IPS-18c (cell line): ENCODE measurements around the gene STAC.

Experiments
- H3K4me3 ChIP-seq: 2 replicates; pipeline ENCODE4 v1.7.0; 2013; ENCODE audit warnings: low read depth, mild to moderate bottlenecking, low read length, moderate library complexity; ENCODE audit not compliant: insufficient read depth
- H3K9me3 ChIP-seq: one replicate; pipeline ENCODE4 v1.6.1; 2013; ENCODE audit warnings: mild to moderate bottlenecking, low read length, moderate library complexity; ENCODE audit not compliant: control insufficient read depth, insufficient read depth

STAC gene

DNA sequence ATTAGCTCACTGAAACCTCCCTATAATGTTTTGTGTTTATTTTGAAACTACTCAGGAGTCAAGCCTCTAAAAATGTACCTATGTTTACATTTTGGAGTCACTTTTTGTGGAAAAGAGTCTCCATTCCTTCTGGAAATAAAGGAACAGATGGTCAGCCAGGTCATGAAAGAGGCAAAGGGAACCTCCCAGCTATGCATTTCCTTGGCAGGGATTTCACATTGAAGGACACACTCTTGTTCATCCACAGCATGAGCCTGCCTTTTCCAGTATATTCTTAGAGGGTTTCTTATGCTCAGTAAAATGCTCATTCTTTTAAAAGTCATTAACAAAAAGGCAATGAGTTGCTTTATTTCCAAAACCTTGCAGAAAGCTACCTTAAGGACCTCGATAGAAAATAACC is 20.8 kb downstream of the STAC start:
- H3K9me3 ChIP-seq: peaks cover 3% of the 10 kb centered on the region
- no peak overlapping the region for H3K4me3 ChIP-seq

DNA sequence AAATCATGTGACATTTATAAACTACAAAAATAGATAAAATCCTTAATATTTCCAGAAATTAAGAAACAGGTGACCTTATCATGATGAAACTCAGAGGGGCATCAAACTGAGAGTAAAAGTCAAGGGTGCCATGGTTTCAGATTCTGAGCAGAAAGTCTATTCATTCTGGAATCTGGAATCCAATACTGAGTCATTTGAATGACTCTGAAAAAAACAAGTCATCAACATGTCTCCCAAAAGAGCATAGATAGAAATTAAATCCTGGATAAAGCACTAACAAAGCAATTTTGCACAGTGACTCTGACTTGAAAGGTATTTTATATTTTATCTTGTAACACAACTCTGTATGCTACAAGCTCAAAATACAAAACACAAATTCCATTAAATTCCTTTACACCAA is 23.4 kb downstream of the STAC start:
- no peak overlapping the region for H3K4me3 ChIP-seq

DNA sequence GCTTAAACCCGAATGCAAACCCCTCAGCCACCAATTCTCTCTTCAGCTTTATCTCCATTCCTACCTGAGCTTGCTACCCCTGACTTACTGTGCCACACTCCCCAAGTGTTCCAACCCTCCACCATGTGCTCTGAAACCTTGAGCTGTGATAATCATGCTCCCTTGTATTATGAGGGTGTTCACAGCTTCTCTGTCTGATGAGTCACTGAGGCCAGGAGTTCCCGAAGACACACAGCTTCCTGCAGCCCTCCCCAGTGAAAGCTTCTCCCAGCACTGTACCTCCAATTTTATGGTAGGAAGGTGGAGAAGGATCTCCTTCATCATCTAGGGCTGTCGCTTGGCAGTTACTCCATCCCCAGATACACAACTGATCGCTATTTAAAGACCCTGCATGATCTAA is 24.9 kb downstream of the STAC start:
- H3K9me3 ChIP-seq: peaks cover 3% of the 10 kb centered on the region
- no peak overlapping the region for H3K4me3 ChIP-seq

More for the DNA sequence above, 23.4 kb downstream of the STAC start:
- H3K9me3 ChIP-seq: peaks cover 3% of the 10 kb centered on the region

DNA sequence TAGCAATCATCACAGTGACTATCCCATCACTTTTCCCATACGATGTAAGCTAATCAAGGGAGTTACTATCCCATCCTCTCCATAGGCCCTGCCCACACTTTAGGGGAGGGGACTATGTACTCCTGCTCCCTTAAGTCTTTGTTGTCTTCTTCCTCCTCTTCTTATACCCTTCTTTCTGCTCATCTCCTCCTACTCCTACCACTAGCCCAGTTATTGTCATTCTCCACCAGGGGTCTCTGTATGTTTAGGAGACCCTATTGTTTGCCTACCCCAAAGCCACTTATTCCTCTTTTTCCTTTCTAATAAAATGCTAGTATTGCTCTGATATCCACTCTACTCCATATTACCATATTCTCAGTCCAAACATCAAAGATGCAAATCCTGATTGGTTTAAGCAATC is 27.8 kb downstream of the STAC start:
- Histone ChIP-seq H3K9me3 (no peaks in the 10 kb centered on the region), H3K4me3 (no peak overlapping the region)

DNA sequence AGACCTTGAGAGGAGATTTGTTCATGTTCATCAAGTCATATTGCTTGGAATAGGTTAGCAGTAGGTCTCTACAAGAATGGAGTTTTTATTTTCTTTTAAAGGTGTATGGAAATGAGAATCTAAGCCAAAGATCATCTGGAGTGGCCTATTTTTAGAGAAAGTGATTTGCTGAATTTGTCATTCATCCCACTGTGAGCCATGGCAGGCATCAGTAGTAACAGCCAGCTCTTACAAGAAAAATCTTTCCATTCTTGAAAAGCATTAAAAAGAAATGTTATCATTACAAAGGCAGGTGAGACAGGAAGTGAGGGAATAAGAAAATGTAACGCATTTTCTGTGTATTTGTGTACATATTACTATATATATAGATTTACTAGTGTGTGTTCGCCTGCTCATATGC is 29.6 kb downstream of the STAC start:
- H3K4me3 ChIP-seq: no peak overlapping the region

DNA sequence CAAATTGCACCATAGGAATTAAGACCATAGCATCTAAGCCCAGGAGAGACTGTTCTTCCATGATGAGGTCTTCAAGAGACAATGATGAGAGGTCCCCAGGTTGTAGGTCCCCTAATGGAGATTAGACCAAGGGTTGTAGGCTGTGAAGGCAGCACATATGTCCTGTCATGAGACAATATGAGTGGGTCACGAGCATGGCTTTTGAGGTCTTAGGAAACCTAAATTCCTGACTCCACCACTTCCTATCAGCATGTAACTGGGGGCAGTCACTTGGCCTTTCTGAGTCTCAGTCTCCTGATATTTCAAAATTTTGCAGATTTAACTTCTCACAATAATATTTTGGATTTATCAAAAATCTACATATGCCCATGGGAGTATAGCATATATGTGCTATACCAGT is 31.3 kb downstream of the STAC start:
- Histone ChIP-seq H3K4me3 (no peak overlapping the region), H3K9me3 (no peaks in the 10 kb centered on the region)

More for the DNA sequence above, 29.6 kb downstream of the STAC start:
- no peaks in the 10 kb centered on the region for H3K9me3 ChIP-seq

DNA sequence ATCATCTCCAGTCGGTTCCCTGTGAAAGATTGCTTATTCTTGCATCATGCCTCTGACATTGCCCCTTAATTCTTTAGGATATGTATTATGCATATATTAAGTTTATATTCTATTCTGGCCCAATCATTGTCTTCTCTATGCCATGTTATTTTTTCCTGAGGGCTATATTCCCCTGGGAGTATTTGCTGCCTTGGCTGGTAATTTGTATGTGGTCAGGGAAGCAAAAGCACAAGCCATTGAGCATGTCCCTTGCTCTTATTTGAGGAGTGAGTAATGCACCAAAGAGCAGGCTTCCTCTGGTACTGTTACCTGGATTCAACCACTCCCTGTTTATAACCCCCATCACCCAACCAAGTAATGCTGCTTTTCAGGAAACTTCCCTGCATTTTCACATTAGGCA is 36.3 kb downstream of the STAC start:
- no peak overlapping the region for H3K4me3 ChIP-seq

DNA sequence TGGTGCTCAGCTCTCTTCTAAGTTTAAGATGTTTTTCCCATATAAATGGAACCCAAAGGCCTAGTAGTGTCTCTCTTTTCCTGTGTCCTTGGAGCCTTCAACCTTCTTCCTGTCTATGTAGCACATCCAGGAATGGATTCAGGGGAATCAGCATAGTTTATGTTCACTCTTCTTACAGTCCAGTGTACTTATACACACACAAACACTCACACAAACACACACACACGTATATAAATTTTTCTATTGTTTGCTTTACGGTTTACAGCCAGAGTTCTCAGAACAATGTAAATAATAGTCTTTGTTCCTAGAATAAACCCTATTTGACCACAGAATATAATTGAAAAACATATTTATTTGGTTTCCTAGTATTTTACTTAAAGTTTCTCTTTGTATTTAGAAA is 36.9 kb downstream of the STAC start:
- H3K9me3 ChIP-seq: no peaks in the 10 kb centered on the region
- H3K4me3 ChIP-seq: no peak overlapping the region

More for the DNA sequence above, 36.3 kb downstream of the STAC start:
- no peaks in the 10 kb centered on the region for H3K9me3 ChIP-seq

DNA sequence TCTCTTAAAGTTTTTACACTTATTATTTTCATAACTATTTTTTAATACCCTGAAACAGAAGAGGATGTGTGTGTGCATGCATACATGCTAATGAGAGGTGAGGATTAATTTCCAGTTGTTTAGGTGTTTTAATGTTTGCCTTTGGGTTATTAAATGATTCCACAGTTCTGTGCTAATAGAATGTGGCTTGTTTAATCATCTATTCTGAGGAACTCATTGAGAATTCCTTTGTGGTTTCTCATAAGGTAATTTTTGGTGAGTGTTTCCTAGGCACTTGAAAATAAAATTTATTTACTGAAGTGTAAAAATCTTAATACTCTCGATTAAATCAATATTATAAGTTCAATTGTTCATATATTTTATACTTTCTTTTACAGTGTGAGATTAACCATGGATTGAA is 38.0 kb downstream of the STAC start:
- Histone ChIP-seq H3K9me3 (no peaks in the 10 kb centered on the region), H3K4me3 (no peak overlapping the region)

DNA sequence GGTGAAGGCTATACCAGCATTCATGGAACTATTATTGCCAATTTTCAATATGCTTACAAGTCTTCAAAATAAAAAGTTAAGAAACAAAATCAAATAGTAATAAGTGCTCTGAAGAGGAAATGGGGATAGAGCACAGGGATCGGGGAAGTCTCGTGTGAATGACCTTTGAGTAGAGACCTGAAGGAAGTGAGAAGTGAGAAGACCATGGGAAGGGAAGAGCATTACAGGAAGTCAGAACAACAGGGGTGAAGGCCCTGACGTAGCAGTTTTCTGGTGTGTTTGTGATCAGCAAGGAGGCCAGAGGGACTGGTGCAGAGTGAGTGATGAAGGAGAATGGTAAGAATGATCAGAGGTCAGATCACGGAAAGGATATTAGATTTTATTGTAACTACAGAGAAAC is 48.1 kb downstream of the STAC start:
- Histone ChIP-seq H3K4me3 (no peak overlapping the region), H3K9me3 (no peaks in the 10 kb centered on the region)

DNA sequence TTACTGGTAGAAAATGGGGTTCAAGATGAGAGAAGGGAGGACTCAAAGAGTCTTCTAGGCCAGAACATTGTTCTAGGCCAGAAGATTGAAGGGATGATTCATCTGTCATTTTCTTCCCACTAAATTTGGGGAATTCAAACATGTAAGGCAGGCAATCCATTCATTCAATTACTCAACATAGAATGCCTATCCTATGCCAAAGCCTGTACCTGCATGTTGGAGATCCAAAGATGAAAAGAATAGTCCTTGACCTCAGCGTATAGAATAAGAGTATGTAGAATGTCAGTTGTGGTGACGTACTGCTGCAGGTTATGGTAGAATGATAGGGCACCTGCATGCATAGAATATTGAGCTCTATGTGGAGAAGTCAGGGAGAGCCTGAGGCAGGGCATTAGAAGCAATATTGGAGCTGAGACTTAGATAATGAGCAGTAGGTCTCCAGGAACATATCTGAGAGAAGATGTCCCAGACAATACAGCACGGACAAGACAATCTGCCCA is 49.7 kb downstream of the STAC start:
- H3K4me3 ChIP-seq: no peak overlapping the region
- H3K9me3 ChIP-seq: no peaks in the 10 kb centered on the region

DNA sequence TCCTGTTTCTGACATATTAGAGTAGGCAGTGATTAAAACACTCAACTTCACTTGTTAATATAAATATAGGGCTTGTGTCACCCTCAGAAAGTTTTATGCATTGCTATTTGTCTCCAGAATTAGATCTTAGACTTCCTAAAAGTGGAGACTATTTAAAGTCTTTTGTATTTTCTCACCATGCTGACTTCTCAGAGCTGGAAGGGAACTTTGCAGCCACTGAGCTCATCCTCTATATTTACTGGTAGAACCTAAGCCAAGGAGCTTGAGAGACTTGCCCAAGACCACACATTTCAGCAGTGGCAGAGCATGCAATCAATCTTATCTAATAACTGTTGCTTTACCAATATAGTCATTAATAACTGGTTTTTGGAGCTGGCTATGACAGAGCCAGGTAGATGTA is 53.2 kb downstream of the STAC start:
- H3K4me3 ChIP-seq: no peak overlapping the region
- H3K9me3 ChIP-seq: no peaks in the 10 kb centered on the region

DNA sequence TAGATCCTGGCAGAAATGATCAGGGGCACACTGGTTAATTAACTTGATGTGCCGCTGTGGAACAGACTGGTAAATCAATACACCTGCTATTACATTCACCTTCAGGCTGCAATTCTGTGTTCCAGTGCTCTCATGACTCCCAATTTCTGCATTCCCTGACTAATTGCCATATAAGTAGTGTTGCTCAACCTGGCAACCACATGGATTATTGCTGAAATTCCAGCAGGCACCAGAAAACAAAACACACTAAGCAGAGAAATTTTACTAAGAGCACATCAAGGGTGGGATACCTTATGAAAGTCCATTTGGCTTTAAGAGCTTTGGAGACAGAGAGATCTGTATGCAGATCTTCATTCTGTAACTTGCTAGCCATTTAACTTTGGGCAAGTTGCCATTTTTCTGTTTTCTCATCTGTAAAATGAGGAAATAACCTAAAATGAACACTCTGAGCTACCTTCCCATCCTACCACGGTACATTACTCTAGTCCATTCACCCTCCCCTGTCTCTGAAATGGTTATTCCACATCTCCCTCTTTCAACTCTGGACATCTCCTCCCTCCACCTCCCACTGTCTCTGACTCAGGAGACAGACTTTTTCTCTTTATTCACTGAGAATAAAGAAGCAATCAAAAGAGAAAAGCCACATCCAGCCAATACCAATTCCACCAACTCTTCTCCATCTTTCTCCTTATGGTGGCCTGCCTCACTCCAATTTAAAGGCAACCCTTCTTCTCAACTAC is 54.6 kb downstream of the STAC start:
- no peaks in the 10 kb centered on the region for H3K9me3 ChIP-seq
- no peak overlapping the region for H3K4me3 ChIP-seq

DNA sequence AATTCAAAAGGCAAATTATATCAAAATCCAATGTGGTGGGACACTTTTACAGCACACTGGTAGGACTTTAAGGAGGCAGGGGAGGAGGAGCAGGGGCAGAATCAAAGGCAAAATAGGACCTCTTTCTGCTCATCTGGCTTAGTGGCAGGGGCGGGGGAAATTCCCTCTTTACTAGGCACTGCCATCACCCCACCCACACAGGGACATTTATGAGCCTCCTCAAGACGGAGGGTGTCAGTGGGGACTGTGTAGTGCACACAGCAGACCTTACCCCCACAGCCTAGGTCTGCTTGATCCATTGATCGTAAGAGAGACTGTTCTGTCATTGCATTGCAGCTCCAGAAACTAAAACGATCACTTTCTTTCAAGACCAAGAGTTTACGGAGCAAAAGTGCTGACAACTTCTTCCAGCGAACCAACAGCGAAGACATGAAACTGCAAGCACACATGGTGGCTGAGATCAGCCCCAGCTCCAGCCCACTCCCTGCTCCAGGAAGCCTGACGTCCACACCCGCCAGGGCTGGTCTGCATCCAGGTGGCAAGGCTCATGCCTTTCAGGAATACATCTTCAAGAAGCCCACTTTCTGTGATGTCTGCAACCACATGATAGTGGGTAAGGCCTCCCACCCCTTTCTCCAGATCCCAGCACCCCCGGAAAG is 62.9 kb downstream of the STAC start:
- H3K9me3 ChIP-seq: no peaks in the 10 kb centered on the region

DNA sequence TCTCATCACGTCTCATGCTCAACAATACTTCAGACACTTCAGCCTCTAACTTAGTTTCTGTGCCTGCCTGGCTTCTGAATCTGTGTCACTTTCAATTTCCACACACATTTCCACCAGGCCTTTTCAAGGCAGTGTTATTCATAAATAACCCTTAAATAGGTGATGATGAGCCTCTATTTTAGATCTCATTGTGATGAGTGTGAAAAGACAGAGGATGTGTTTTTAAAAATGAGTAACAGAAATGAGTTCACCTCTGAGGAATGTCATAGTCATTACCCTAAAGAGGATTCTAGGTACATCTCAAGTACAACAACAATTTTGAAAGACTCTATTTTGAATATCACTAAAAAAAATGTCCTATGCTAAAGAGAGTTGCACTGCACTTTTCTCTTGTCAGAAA is 64.6 kb downstream of the STAC start:
- H3K4me3 ChIP-seq: no peak overlapping the region

More for the DNA sequence above, 62.9 kb downstream of the STAC start:
- H3K4me3 ChIP-seq: no peak overlapping the region

DNA sequence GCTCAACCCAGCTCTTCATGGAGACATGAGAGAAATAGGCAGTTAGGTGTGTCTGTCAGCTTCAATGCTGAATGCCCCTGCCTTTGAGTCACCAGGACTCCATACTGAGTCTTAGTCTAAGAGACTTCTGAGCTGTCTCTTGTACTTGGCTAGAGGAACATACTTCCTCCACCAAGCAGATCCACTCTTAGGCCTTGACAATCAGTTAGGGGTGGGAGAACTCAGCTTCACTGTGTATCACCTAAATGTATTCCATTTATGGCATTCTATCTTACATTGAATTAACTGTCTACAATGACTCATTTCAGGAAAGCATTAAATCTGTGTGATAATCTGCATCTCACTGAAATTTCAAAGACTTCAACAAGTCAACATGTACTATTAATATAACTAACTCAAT is 66.0 kb downstream of the STAC start:
- no peaks in the 10 kb centered on the region for H3K9me3 ChIP-seq
- no peak overlapping the region for H3K4me3 ChIP-seq

More for the DNA sequence above, 64.6 kb downstream of the STAC start:
- no peaks in the 10 kb centered on the region for H3K9me3 ChIP-seq

DNA sequence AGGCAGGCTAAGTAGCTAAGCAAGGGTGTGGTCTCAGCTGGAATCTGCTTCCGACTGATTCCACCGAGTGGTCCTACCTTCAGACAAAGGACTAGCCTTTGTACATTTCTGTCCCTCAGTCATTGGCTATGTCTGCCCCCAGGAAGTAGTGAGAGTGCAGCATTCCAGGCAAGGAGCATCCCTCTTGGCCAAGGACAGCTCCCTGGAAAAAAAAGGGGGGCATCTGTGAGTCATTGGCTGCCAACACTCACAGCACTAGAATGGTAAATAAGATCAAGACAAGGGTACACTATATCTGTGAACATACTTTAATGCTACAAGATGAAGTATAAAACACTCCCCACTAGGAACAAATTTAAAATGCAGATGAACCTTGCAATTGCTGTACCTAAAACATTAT is 66.8 kb downstream of the STAC start:
- H3K9me3 ChIP-seq: no peaks in the 10 kb centered on the region
- no peak overlapping the region for H3K4me3 ChIP-seq

DNA sequence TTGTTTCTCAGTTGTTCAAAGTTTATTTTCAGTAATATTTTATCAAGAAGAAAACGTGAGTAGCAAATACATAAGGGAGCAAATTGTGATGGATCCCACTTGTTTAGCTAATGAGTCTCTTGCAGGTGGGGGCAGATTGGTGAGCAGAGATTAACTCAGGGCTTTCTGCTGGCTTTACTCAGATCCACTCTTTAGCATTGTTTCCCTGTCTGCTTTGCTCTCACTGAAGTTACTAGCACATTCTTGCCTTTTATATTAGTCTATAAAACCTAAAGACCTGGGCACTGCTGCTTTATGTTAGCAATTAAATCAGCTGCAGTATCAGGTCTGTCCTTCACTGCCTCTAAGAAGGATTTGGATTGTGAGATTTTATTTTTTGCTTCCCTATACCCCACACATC is 71.5 kb downstream of the STAC start:
- Histone ChIP-seq H3K9me3 (no peaks in the 10 kb centered on the region), H3K4me3 (no peak overlapping the region)
